RWPE2 (cell line): ENCODE measurements around the gene FMNL2.
"Not testable (repeated sequence)": the region's sequence is repeated elsewhere in the genome, so short reads cannot be mapped to it uniquely, and the experiment has no call there.

ENCODE experiments used
- ATAC-seq: fragments of 200-7000 bp; cut with Tn5 transposase; 3 replicates; pipeline ENCODE4 v1.9.1; 2021; ENCODE audit warnings: low read depth
- DNase-seq: peaks from one replicate; pipeline ENCODE4 v3.0.0-alpha.2; 2020; ENCODE audit warnings: low spot score
- H3K27ac ChIP-seq: fragments of 450-650 bp; 2 replicates; pipeline ENCODE4 v1.5.1; 2017; ENCODE audit warnings: mild to moderate bottlenecking; ENCODE audit not compliant: poor library complexity, severe bottlenecking
- H3K27me3 ChIP-seq: fragments of 250-450 bp; sonication (Bioruptor Pico); 2 replicates; pipeline ENCODE4 v1.5.1; 2021; ENCODE audit warnings: mild to moderate bottlenecking, moderate library complexity; ENCODE audit not compliant: insufficient read depth, poor library complexity, severe bottlenecking
- H3K36me3 ChIP-seq: fragments of 250-450 bp; sonication (Bioruptor Pico); 2 replicates; pipeline ENCODE4 v1.5.1; 2020; ENCODE audit warnings: low read depth, mild to moderate bottlenecking, moderate library complexity
- H3K4me1 ChIP-seq: fragments of 250-450 bp; sonication (Bioruptor Pico); 2 replicates; pipeline ENCODE4 v1.5.1; 2021; ENCODE audit warnings: mild to moderate bottlenecking, moderate library complexity; ENCODE audit not compliant: insufficient read depth, poor library complexity, severe bottlenecking
- H3K4me3 ChIP-seq: fragments of 250-450 bp; sonication (Bioruptor Pico); 2 replicates; pipeline ENCODE4 v1.5.1; 2021; ENCODE audit warnings: mild to moderate bottlenecking, moderate library complexity; ENCODE audit not compliant: severe bottlenecking
- H3K9me3 ChIP-seq: fragments of 250-450 bp; sonication (Bioruptor Pico); 2 replicates; pipeline ENCODE4 v1.5.1; 2021; ENCODE audit warnings: mild to moderate bottlenecking, moderate library complexity; ENCODE audit not compliant: severe bottlenecking
- TF ChIP-seq, protein P1 (sequence below): fragments of 450-650 bp; IDR thresholded peaks from one replicate; pipeline ENCODE4 v1.5.1; 2017; ENCODE audit warnings: mild to moderate bottlenecking, moderate library complexity; ENCODE audit not compliant: poor library complexity, severe bottlenecking

Gene FMNL2

GRCh38 chr2:152319822-152320570 lies 15.0 kb upstream of the FMNL2 start:
- no peak for DNase-seq
- H3K4me3 ChIP-seq = no peak overlapping the region
- H3K4me1 ChIP-seq = no peaks in the 10 kb centered on the region
- no peak overlapping the region for H3K27ac ChIP-seq
- no peaks in the 10 kb centered on the region for H3K36me3 ChIP-seq
- TF ChIP-seq, protein P1, sequence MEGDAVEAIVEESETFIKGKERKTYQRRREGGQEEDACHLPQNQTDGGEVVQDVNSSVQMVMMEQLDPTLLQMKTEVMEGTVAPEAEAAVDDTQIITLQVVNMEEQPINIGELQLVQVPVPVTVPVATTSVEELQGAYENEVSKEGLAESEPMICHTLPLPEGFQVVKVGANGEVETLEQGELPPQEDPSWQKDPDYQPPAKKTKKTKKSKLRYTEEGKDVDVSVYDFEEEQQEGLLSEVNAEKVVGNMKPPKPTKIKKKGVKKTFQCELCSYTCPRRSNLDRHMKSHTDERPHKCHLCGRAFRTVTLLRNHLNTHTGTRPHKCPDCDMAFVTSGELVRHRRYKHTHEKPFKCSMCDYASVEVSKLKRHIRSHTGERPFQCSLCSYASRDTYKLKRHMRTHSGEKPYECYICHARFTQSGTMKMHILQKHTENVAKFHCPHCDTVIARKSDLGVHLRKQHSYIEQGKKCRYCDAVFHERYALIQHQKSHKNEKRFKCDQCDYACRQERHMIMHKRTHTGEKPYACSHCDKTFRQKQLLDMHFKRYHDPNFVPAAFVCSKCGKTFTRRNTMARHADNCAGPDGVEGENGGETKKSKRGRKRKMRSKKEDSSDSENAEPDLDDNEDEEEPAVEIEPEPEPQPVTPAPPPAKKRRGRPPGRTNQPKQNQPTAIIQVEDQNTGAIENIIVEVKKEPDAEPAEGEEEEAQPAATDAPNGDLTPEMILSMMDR = no peak
- H3K27me3 ChIP-seq = no peaks in the 10 kb centered on the region
- ATAC-seq = no peak
- H3K9me3 ChIP-seq = no peaks in the 10 kb centered on the region

DNA sequence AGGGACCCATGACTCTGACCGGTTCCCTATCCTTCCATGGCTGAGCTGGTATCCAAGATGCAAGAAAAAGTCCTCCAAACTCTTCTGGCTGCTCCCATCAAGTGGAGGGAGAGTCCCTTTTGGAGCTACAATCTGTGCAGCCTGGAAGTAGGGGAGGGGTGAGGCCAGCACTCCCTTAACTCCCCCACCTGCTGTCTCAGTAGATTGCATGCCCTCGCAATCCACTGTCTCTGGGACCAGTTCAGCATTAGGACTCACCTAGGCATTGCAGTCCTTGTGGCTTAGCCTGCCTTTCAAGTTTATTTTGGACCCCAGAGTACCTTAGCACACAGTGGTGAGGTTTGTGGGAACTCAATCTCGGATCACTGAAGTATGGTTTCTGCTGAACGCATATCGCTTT lies 14.2 kb upstream of the FMNL2 start:
- TF ChIP-seq, protein P1 = no peak
- DNase-seq (no peak), ATAC-seq (no peak)
- no peaks in the 10 kb centered on the region for H3K27me3 ChIP-seq
- H3K36me3 ChIP-seq = no peaks in the 10 kb centered on the region
- no peak overlapping the region for H3K4me3 ChIP-seq
- no peaks in the 10 kb centered on the region for H3K4me1 ChIP-seq
- no peaks in the 10 kb centered on the region for H3K9me3 ChIP-seq
- no peak overlapping the region for H3K27ac ChIP-seq

GRCh38 chr2:152322222-152322621 lies 12.8 kb upstream of the FMNL2 start:
- DNase-seq (no peak), ATAC-seq (no peak)
- no peak overlapping the region for H3K27ac ChIP-seq

GRCh38 chr2:152325126-152325525 lies 9.8 kb upstream of the FMNL2 start:
- H3K4me1 ChIP-seq, H3K27ac ChIP-seq, H3K36me3 ChIP-seq, H3K4me3 ChIP-seq, H3K9me3 ChIP-seq, DNase-seq, ATAC-seq, H3K27me3 ChIP-seq: not testable (repeated sequence)

More at GRCh38 chr2:152322222-152322621, 12.8 kb upstream of the FMNL2 start:
- Histone ChIP-seq H3K36me3 (no peaks in the 10 kb centered on the region), H3K4me3 (no peak overlapping the region), H3K4me1 (no peaks in the 10 kb centered on the region), H3K9me3 (no peaks in the 10 kb centered on the region), H3K27me3 (no peaks in the 10 kb centered on the region)
- TF ChIP-seq, protein P1 = no peak

DNA sequence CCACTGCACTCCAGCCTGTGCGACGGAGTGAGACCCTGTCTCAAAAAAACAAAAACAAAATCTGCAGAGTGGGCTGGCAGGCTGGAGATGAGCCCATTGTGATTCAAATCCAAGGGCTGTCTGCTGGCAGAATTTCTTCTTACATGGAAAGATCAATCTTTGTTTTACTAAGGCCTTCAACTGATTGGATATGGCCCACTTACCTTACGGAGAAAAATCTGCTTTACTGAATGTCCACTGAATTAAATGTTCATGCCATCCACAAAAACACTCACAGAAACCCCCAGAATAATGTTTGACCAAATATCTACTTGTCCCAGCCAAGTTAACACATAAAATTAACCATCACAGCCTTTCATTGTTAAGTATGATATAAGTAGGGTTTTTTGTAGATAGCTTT lies 8.3 kb upstream of the FMNL2 start:
- H3K4me3 ChIP-seq = no peak overlapping the region
- TF ChIP-seq, protein P1 = no peak
- no peaks in the 10 kb centered on the region for H3K27me3 ChIP-seq
- DNase-seq (no peak), ATAC-seq (no peak)
- H3K27ac ChIP-seq = no peak overlapping the region
- no peaks in the 10 kb centered on the region for H3K36me3 ChIP-seq
- H3K4me1 ChIP-seq = no peaks in the 10 kb centered on the region
- no peaks in the 10 kb centered on the region for H3K9me3 ChIP-seq
